A549 (cell line): ENCODE results near the gene SLC6A20.
"Not testable (repeated sequence)": the region's sequence is repeated elsewhere in the genome, so short reads cannot be mapped to it uniquely, and the experiment has no call there.

Experiments used
- BHLHE40 ChIP-seq: IDR thresholded peaks from 2 replicates; pipeline ENCODE4 v1.6.1; 2012; ENCODE audit warnings: low read depth, low read length, inconsistent platforms
- EHMT2 ChIP-seq: fragments of 200-600 bp; sonication (generic); IDR thresholded peaks from 2 replicates; pipeline ENCODE4 v1.6.1; 2016; ENCODE audit warnings: antibody characterized with exemption, low read depth, mild to moderate bottlenecking, moderate library complexity
- HMGXB4 ChIP-seq: fragments of 250-450 bp; sonication (Bioruptor Pico); IDR thresholded peaks from 2 replicates; pipeline ENCODE4 v1.5.0; 2021; ENCODE audit warnings: mild to moderate bottlenecking, moderate library complexity, borderline replicate concordance
- NFE2L2 ChIP-seq: fragments of 150-350 bp; conservative IDR thresholded peaks from 2 replicates; pipeline ENCODE4 v1.6.1; 2014; ENCODE audit warnings: low read length
- NPAS2 ChIP-seq: fragments of 250-450 bp; sonication (Bioruptor Pico); IDR thresholded peaks from 2 replicates; pipeline ENCODE4 v1.8.0; 2022; ENCODE audit warnings: mild to moderate bottlenecking, moderate library complexity, borderline replicate concordance
- NR3C1 ChIP-seq: fragments of >200 bp; sonication (Bioruptor Twin); formaldehyde crosslinking; IDR thresholded peaks from 3 replicates; pipeline ENCODE4 v1.6.1; 2017
- POLR2A ChIP-seq: IDR thresholded peaks from 2 replicates; pipeline ENCODE4 v1.6.1; 2012; ENCODE audit warnings: mild to moderate bottlenecking, low read length
- RCOR1 ChIP-seq: fragments of 150-350 bp; IDR thresholded peaks from 2 replicates; pipeline ENCODE4 v1.6.1; 2014; ENCODE audit warnings: antibody characterized with exemption, low read length, low read depth
- TF ChIP-seq, protein P1 (sequence below): fragments of 200-600 bp; sonication (generic); IDR thresholded peaks from 2 replicates; pipeline ENCODE4 v1.6.1; 2016; ENCODE audit warnings: antibody characterized with exemption, mild to moderate bottlenecking, moderate library complexity
- TF ChIP-seq, protein P2 (sequence below): fragments of >200 bp; sonication (Bioruptor Twin); formaldehyde crosslinking; IDR thresholded peaks from 3 replicates; pipeline ENCODE4 v1.5.1; 2016
- TF ChIP-seq, protein P3 (sequence below): fragments of 150-350 bp; IDR thresholded peaks from 2 replicates; pipeline ENCODE4 v1.6.1; 2014; ENCODE audit warnings: low read depth, mild to moderate bottlenecking, low read length

DNA sequence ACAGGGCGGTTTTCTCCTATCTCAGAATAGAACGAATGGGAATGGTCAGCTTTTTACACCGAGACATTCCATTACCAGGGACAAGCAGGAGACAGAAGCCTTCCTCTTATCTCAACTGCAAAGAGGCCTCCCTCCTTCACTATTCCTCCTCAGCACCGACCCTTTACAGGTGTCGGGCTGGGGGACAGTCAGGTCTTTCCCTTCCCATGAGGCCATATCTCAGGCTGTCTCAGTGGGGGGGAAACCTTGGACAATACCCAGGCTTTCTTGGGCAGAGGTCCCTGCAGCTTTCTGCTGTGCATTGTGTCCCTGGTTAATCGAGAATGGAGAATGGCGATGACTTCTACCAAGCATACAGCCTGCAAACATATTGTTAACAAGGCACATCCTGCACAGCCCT, 39.2 kb downstream of the SLC6A20 start:
- TF ChIP-seq, protein P1, sequence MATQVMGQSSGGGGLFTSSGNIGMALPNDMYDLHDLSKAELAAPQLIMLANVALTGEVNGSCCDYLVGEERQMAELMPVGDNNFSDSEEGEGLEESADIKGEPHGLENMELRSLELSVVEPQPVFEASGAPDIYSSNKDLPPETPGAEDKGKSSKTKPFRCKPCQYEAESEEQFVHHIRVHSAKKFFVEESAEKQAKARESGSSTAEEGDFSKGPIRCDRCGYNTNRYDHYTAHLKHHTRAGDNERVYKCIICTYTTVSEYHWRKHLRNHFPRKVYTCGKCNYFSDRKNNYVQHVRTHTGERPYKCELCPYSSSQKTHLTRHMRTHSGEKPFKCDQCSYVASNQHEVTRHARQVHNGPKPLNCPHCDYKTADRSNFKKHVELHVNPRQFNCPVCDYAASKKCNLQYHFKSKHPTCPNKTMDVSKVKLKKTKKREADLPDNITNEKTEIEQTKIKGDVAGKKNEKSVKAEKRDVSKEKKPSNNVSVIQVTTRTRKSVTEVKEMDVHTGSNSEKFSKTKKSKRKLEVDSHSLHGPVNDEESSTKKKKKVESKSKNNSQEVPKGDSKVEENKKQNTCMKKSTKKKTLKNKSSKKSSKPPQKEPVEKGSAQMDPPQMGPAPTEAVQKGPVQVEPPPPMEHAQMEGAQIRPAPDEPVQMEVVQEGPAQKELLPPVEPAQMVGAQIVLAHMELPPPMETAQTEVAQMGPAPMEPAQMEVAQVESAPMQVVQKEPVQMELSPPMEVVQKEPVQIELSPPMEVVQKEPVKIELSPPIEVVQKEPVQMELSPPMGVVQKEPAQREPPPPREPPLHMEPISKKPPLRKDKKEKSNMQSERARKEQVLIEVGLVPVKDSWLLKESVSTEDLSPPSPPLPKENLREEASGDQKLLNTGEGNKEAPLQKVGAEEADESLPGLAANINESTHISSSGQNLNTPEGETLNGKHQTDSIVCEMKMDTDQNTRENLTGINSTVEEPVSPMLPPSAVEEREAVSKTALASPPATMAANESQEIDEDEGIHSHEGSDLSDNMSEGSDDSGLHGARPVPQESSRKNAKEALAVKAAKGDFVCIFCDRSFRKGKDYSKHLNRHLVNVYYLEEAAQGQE: not testable (repeated sequence)
- not testable (repeated sequence) for TF ChIP-seq POLR2A; BHLHE40; NPAS2 (CRISPR knock-in tag); HMGXB4 (CRISPR knock-in tag); NR3C1; RCOR1; NFE2L2; EHMT2
- TF ChIP-seq, protein P2, sequence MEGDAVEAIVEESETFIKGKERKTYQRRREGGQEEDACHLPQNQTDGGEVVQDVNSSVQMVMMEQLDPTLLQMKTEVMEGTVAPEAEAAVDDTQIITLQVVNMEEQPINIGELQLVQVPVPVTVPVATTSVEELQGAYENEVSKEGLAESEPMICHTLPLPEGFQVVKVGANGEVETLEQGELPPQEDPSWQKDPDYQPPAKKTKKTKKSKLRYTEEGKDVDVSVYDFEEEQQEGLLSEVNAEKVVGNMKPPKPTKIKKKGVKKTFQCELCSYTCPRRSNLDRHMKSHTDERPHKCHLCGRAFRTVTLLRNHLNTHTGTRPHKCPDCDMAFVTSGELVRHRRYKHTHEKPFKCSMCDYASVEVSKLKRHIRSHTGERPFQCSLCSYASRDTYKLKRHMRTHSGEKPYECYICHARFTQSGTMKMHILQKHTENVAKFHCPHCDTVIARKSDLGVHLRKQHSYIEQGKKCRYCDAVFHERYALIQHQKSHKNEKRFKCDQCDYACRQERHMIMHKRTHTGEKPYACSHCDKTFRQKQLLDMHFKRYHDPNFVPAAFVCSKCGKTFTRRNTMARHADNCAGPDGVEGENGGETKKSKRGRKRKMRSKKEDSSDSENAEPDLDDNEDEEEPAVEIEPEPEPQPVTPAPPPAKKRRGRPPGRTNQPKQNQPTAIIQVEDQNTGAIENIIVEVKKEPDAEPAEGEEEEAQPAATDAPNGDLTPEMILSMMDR: not testable (repeated sequence)
- TF ChIP-seq, protein P3, sequence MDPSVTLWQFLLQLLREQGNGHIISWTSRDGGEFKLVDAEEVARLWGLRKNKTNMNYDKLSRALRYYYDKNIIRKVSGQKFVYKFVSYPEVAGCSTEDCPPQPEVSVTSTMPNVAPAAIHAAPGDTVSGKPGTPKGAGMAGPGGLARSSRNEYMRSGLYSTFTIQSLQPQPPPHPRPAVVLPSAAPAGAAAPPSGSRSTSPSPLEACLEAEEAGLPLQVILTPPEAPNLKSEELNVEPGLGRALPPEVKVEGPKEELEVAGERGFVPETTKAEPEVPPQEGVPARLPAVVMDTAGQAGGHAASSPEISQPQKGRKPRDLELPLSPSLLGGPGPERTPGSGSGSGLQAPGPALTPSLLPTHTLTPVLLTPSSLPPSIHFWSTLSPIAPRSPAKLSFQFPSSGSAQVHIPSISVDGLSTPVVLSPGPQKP: not testable (repeated sequence)
